C1 segment of cervical spinal cord (tissue), 14 donors: ENCODE measurements around the gene SPDYE2B.
"Not testable (repeated sequence)": the region's sequence is repeated elsewhere in the genome, so short reads cannot be mapped to it uniquely, and the experiment has no call there.

Experiments used
- DNase-seq, 14 donors: peaks; one replicate each; lab custom pipeline; 2025; lab: John Stamatoyannopoulos, UW

The SPDYE2B gene

GRCh38 chr7:102642691-102643090 is 7.4 kb upstream of the SPDYE2B start, which contains the start of gene UPK3BL1:
Gene UPK3BL1 (minus strand): TSS chr7:102642791. CDS start chr7:102642741, 50 bp downstream.
- DNase-seq: not testable (repeated sequence)

- DNase-seq: not testable (repeated sequence)
Measured at GRCh38 chr7:102643404-102643803, 6.7 kb upstream of the SPDYE2B start.

DNA sequence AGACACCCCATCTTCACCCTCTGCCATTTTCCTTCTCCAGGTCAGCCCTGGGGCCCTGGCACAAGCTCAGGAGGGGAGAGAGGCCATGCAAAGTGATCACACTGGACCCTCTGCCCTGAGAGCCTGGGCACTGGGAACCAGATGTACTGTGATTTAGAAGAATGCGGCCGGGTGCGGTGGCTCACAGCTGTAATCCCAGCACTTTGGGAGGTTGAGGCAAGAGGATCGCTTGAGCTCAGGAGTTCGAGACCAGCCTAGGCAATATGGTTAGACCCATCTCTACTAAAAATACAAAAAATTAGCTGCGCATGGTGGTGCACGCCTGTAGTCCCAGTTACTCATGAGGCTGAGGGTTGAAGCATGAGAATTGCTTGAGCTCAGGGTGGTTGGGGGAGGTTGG is 2.3 kb upstream of the SPDYE2B start:
- DNase-seq: not testable (repeated sequence)

DNA sequence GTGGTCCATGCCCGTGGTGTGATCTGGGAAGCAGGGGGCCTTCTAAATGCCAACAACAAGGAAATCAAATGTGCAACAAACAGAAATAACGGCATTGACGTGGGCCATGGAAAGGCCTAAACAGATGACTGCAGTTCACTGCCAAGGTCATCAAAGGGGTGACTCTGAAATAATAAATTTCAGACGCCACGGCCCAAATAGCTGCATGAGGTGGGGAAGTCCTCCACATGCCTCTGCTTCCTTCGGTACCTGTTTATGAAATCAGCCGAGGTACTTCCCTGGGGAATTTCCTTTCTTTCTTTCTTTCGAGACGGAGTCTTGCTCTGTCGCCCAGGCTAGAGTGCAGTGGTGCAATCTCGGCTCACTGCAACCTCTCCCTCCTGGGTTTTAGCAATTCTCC is 14.6 kb downstream of the SPDYE2B start:
- not testable (repeated sequence) for DNase-seq

GRCh38 chr7:102666850-102667249 is 16.7 kb downstream of the SPDYE2B start:
- DNase-seq: not testable (repeated sequence)

DNA sequence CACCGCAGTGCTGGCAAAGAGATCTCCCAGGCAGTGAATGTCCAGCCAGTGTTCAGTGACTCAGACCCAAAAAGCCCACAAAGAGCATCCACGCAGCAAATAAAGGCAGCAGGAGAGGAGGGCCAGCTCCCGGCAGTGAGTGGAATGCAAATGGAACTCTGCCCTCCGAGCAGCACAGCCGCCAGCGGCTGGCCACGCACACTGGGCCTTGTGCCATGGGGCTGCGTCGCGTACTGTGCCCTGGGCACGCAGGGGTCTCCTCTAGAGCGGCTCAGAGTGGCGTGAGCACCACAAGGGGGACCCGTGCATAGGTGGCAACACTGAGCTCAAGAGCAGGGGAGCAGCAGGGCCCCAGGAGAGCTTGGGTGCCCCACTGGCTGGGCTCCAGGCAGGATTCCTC is 17.4 kb downstream of the SPDYE2B start:
- DNase-seq: not testable (repeated sequence)

DNA sequence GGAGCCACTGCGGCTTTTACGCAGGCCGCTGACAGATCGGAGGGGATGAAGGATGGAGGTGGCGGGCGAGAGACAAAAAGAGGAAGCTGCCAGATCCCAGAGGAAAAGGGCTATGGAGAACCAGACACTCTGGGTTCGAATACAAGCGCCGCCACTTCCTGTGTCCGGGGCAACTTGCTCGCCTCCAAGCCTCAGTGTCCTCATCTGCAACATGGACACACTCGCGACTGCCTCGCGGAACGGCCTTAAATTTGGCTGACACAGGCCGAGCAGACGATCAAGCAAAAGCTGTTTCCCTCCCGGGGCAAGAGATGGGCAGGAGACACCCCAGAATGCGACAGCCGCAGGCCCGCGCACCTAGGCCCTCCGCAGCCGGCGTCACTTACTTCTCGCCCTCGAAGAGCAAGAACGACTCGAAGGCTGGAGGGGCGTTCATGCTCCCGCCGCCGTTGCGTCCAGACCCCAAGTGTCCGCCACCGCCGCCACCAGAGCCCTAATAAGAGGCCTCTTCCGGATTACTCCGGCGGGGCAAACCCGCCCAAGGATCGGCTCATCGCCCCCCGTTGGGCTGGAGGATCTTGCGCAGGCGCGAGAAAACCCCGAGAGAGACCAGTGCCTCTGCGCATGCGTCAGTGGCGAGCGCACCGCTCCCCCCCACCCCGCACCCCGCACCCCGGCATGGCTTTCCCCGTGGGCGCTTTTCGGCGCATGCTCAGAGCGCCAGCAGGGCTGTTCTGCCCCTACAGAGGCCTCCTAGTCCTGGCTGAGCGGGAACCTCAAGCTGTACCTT is 21.2 kb downstream of the SPDYE2B start, which contains the start of gene POLR2J2:
Gene POLR2J2 (minus strand): TSS at position 498 of the 790 bp plus-strand sequence. CDS start 62 bp downstream, at position 436.
- DNase-seq: not testable (repeated sequence)

GRCh38 chr7:102671956-102672307 is 21.8 kb downstream of the SPDYE2B start:
- DNase-seq: not testable (repeated sequence)

- not testable (repeated sequence) for DNase-seq
Measured at GRCh38 chr7:102673447-102674067, 23.4 kb downstream of the SPDYE2B start.

DNA sequence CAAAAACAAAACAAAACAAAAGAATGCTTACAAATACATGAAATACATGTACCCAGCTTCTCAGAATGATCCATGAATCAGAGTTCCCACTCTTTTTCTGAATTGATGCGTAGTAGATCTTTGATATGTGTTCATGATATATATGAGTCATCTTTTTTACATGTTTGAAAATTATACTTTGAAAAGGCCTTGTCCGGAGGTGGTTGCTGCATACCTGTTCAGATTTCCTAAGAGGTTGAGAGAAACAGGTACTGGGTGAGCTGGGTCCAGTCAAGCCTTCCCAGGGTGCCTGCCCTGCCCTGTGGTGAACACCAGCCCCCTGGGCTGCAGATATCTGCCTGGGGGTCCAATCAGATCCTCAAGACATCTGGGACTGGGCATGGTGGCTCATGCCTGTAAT is 25.4 kb downstream of the SPDYE2B start:
- not testable (repeated sequence) for DNase-seq

DNA sequence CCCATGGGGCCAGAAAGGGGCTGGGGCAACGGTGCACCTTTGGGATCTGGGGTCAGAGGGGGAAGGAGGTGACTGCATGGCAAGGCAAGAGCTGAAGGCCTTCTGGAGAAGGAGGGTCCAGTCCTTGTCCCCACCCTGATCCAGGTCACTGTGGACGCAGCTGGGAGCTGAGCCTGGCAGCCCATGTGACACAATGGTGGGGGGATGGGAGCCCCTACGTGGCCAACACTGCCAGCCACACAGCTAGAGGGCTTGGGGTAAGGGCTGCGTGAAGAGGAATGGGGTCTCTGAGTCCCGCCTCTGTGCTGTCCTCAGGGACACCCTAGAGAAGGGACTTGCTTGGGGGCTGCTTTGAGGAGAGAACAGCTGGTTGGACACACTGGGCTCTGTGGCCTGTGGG is 30.7 kb downstream of the SPDYE2B start:
- DNase-seq: not testable (repeated sequence)

DNA sequence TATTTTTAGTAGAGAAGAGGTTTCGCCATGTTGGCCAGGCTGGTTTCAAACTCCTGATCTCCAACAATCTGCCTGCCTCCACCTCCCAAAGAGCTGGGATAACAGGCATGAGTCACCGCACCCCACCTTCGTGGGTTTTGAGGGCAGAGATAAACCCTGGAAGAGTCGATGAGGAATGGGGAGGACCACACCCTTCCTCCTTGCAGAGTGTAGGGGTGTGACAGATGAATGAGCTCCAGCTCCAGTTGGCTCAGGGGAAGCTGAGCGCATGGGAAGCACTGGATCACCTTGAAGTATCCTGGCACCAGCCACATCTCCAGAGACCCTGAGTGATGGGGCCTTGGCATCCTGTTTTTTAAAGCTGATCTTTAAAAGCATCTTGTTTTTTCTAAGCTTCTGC is 32.4 kb downstream of the SPDYE2B start:
- not testable (repeated sequence) for DNase-seq

GRCh38 chr7:102688299-102689036 is 38.3 kb downstream of the SPDYE2B start:
- DNase-seq: not testable (repeated sequence)

DNA sequence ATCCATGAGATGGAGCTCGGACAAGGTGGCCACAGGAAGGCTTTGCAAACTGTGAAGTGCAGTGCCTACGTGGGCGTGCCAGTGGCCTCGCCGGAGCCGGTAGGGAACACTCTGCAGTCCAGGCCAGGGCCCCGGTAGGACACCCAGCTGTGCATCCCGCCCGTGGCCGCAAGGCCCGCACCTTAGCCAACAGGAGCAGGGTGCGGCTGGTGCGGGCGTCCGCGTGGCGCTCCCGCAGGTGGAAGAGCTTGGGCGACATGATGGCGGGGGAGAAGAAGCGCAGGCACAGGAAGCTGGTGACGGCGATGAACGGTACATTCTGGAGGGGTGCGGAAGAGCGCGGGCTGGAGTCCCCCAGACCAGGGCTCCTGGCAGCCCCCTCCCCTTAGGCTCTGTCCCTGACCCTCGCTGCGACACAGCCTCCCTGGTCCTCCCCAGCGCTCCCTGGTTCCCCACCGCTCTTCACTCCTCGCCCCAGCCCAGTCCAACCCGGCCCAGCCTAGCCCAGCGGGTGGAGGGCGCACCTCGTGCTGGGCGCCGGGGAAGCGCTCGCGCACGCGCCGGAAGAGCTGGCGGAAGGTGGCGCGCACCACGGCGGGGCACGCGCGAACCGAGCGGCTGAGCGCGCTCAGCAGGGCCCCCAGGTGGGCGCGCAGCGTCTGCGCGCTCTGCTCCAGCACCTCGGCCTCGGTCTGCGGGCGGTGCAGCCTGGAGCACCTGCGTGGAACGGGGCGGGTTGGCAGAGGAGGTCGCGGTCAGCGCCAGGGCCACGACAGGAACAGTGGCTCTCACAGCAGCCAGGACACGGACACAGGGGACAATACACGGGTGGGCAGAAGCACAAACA is 39.5 kb downstream of the SPDYE2B start:
- DNase-seq: not testable (repeated sequence)

- DNase-seq: not testable (repeated sequence)
Measured at GRCh38 chr7:102690602-102691001, 40.5 kb downstream of the SPDYE2B start.

DNA sequence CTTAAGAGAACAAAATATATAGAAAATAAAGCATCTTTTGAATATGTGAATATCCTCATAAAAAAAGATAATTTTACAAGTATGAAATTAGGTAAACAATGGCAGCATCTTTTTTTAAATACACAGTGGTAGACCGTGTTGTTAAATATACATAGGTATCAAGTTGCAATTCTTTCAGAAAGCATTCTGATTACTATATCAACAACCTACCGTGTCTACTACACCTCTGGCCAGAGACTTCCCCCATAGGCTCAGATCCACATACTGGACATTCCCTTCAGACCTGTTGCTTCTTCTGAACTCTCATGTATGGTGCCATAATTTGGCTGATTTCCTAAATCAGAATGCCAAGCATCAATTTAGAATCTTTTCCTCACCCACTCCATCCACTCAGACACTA is 43.9 kb downstream of the SPDYE2B start:
- DNase-seq: not testable (repeated sequence)

DNA sequence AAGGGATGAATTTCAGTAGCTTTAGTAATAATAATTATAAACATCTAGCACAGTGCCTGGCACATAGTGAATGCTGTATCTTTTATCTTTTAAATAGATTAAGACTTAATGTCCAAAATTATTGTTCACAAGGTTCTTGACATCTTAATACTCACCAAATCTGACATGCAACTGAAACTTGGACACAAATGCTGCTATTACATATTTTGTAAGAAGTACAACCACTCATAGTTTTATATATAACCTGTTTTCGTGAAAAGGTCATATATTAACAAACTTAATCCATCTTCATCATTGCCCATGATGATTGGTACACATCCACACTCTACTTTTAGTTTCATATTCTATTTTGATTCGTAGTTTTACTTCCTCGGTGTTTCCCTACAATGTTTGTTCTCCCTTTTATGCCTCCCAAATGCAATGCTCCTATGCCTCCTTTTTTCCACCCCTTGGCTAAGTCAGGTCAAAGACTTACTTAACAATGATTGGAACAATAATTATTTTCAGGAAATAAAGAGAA is 45.0 kb downstream of the SPDYE2B start:
- DNase-seq: not testable (repeated sequence)

DNA sequence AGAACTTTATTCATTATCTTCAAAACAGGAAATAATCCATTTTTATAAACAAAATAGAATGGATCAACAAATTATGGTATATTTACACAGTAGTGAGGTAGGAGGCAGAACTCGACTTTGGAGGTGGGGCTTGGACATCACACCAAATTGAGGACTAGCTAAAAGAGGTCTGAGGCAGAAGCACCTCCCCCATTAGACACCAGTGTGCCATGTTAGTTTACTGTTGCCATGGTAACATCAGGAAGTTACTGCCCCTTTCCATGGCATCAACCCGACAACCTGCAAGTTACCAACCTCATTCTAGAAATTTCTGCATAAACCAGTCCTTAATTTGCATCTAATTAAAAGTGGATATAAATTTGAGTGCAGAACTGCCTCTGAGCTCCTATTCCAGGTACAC is 45.9 kb downstream of the SPDYE2B start:
- DNase-seq: not testable (repeated sequence)

- DNase-seq: not testable (repeated sequence)
Measured at GRCh38 chr7:102697642-102698512, 47.8 kb downstream of the SPDYE2B start.
